Measurements from ENCODE around the gene MAGI1. TPM values are rescaled to one million over a fixed set of nuclear protein-coding genes. Genes with fewer than 3 reads are reported as not detected.

MAGI1 gene
- total RNA-seq, 1 experiment from 2014 or later = 58.2 TPM

DNA sequence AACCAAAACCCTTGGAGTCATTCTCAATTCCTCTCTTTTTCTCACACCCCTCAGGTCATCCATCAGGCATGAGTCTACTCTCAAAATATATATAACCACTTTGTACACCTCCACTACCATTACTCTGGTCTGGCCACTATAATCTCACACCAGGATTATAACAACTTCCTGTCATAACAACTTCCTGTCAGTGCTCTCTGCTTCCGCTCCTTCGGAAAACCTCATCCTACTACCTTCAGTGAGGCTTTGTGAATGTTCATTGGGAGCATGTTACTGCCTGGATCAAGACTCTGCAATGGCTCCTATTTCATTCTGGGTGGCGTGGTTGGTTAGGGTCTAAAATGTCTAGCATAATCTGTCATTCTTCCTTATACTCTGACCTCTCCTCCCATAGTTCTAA lies 447.4 kb downstream of the MAGI1 start:
- DNase-seq (ENCODE audit: low spot score) = no peak
- peaks cover 87% of the 10 kb centered on the region for H3K4me1 Mint-ChIP-seq
- ChIA-PET CTCF (no interaction called here), POLR2A (no interaction called here)
- no peak for TF ChIP-seq GTF2I (CRISPR knock-in tag; conservative IDR thresholded peaks at IDR 0.05)
- H3K9me3 Mint-ChIP-seq = no peaks in the 10 kb centered on the region
- H3K36me3 Mint-ChIP-seq = no peaks in the 10 kb centered on the region
- H3K27me3 Mint-ChIP-seq (ENCODE audit: low read depth) = no peaks in the 10 kb centered on the region
- H3K27ac Mint-ChIP-seq = no peak overlapping the region
- no peak overlapping the region for H3K4me3 Mint-ChIP-seq
- ATAC-seq = no peak

DNA sequence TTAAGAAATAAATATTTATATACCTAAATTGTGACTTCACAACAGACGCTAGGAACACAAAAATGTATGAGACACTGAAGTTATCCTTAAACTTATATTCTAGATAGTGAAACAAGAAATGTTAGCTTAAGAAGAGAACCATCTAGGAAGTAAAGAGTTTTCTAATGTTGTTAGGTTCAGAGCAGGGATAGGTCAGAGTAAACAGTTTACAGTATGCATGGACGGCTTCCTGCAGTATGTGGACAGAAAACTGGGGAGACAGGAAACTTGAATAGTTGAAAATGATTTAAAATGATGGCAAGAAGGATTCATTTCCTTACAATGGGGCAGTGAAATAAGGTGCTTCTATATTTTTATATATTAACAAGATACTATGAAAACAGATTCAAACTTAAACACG lies 449.8 kb downstream of the MAGI1 start:
- no peak for ATAC-seq

More for the DNA sequence above, 449.8 kb downstream of the MAGI1 start:
- ChIA-PET POLR2A (no interaction called here), CTCF (no interaction called here)
- Mint-ChIP-seq H3K9me3 (no peaks in the 10 kb centered on the region), H3K4me3 (no peak overlapping the region), H3K27me3 (ENCODE audit: low read depth) (no peaks in the 10 kb centered on the region), H3K4me1 (peaks cover 77% of the 10 kb centered on the region), H3K27ac (no peak overlapping the region), H3K36me3 (no peaks in the 10 kb centered on the region)
- DNase-seq (ENCODE audit: low spot score) = no peak
- TF ChIP-seq MAX (CRISPR knock-in tag; IDR thresholded peaks at IDR 0.05) (no peak), CBFB (CRISPR knock-in tag; IDR thresholded peaks at IDR 0.05; ENCODE audit: low read depth) (no peak), NFYB (CRISPR knock-in tag; conservative IDR thresholded peaks at IDR 0.05; ENCODE audit: low read depth) (no peak), MXD4 (CRISPR knock-in tag; IDR thresholded peaks at IDR 0.05; ENCODE audit: borderline replicate concordance) (no peak), ZNF671 (CRISPR knock-in tag; IDR thresholded peaks at IDR 0.05) (no peak), ETV6 (CRISPR knock-in tag; IDR thresholded peaks at IDR 0.05) (no peak), STAT6 (CRISPR knock-in tag; conservative IDR thresholded peaks at IDR 0.05; ENCODE audit: low read depth) (no peak), ESRRA (CRISPR knock-in tag; IDR thresholded peaks at IDR 0.05; ENCODE audit: borderline replicate concordance) (no peak), ATF2 (CRISPR knock-in tag; IDR thresholded peaks at IDR 0.05; ENCODE audit: borderline replicate concordance, low read depth) (no peak), EMX1 (CRISPR knock-in tag; IDR thresholded peaks at IDR 0.05) (no peak)
- TF ChIP-seq, protein P1, sequence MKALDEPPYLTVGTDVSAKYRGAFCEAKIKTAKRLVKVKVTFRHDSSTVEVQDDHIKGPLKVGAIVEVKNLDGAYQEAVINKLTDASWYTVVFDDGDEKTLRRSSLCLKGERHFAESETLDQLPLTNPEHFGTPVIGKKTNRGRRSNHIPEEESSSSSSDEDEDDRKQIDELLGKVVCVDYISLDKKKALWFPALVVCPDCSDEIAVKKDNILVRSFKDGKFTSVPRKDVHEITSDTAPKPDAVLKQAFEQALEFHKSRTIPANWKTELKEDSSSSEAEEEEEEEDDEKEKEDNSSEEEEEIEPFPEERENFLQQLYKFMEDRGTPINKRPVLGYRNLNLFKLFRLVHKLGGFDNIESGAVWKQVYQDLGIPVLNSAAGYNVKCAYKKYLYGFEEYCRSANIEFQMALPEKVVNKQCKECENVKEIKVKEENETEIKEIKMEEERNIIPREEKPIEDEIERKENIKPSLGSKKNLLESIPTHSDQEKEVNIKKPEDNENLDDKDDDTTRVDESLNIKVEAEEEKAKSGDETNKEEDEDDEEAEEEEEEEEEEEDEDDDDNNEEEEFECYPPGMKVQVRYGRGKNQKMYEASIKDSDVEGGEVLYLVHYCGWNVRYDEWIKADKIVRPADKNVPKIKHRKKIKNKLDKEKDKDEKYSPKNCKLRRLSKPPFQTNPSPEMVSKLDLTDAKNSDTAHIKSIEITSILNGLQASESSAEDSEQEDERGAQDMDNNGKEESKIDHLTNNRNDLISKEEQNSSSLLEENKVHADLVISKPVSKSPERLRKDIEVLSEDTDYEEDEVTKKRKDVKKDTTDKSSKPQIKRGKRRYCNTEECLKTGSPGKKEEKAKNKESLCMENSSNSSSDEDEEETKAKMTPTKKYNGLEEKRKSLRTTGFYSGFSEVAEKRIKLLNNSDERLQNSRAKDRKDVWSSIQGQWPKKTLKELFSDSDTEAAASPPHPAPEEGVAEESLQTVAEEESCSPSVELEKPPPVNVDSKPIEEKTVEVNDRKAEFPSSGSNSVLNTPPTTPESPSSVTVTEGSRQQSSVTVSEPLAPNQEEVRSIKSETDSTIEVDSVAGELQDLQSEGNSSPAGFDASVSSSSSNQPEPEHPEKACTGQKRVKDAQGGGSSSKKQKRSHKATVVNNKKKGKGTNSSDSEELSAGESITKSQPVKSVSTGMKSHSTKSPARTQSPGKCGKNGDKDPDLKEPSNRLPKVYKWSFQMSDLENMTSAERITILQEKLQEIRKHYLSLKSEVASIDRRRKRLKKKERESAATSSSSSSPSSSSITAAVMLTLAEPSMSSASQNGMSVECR (CRISPR knock-in tag; IDR thresholded peaks at IDR 0.05; ENCODE audit: borderline replicate concordance) = no peak
- TF ChIP-seq, protein P2, sequence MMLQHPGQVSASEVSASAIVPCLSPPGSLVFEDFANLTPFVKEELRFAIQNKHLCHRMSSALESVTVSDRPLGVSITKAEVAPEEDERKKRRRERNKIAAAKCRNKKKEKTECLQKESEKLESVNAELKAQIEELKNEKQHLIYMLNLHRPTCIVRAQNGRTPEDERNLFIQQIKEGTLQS (CRISPR knock-in tag; conservative IDR thresholded peaks at IDR 0.05) = no peak

All from WTC11 (cell line).